Smooth muscle cell (in vitro differentiated cells): Measurements from ENCODE around the gene PIR. TPM values are rescaled to one million over a fixed set of nuclear protein-coding genes. Genes with fewer than 3 reads are reported as not detected.

ENCODE experiments used
- DNase-seq: peaks from one replicate; lab custom pipeline; 2025; ENCODE audit not compliant: unreplicated experiment; lab: John Stamatoyannopoulos, UW
- H2AFZ ChIP-seq: fragments of 200-600 bp; sonication (generic); 2 replicates; pipeline ENCODE4 v1.6.0; 2016; ENCODE audit warnings: antibody characterized with exemption, low read depth, mild to moderate bottlenecking
- H3F3A ChIP-seq: fragments of 200-600 bp; sonication (generic); 2 replicates; pipeline ENCODE4 v1.6.0; 2017; ENCODE audit warnings: antibody characterized with exemption, low read depth
- H3K27ac ChIP-seq: fragments of 200-600 bp; sonication (generic); 2 replicates; pipeline ENCODE4 v1.5.1; 2016; ENCODE audit warnings: low read depth, mild to moderate bottlenecking
- H3K27me3 ChIP-seq: fragments of 200-600 bp; sonication (generic); 2 replicates; pipeline ENCODE4 v1.6.1; 2016; ENCODE audit warnings: low read depth, mild to moderate bottlenecking
- H3K36me3 ChIP-seq: fragments of 200-600 bp; sonication (generic); 2 replicates; pipeline ENCODE4 v1.5.1; 2016; ENCODE audit warnings: low read depth
- H3K4me1 ChIP-seq: fragments of 200-600 bp; sonication (generic); 2 replicates; pipeline ENCODE4 v1.5.1; 2016; ENCODE audit warnings: low read depth
- H3K4me2 ChIP-seq: fragments of 200-600 bp; sonication (generic); 2 replicates; pipeline ENCODE4 v1.6.0; 2016; ENCODE audit warnings: mild to moderate bottlenecking
- H3K4me3 ChIP-seq: fragments of 200-600 bp; sonication (generic); 2 replicates; pipeline ENCODE4 v1.5.1; 2016; ENCODE audit warnings: mild to moderate bottlenecking
- H3K79me2 ChIP-seq: fragments of 200-600 bp; sonication (generic); 2 replicates; pipeline ENCODE4 v1.6.0; 2016; ENCODE audit warnings: low read depth, mild to moderate bottlenecking
- H3K9ac ChIP-seq: fragments of 200-600 bp; sonication (generic); 2 replicates; pipeline ENCODE4 v1.6.0; 2016; ENCODE audit warnings: low read depth
- H3K9me3 ChIP-seq: fragments of 200-600 bp; sonication (generic); replicated peaks from 2 replicates; pipeline ENCODE4 v1.5.1; 2016; ENCODE audit warnings: low read depth
- H4K20me1 ChIP-seq: fragments of 200-600 bp; sonication (generic); 2 replicates; pipeline ENCODE4 v1.6.0; 2016; ENCODE audit warnings: low read depth
- WGBS: methylation state at CpG from one replicate; pipeline ENCODE4 v1.1.7; 2016; ENCODE audit warnings: low lambda C conversion rate; 5-methylcytosine and 5-hydroxymethylcytosine counted together
- polyA plus RNA-seq: library from polyadenylated mRNA; unstranded; fragments of >200 nt; fragmentation: Nextera tagmentation; extraction: Ambion mirVana; gene quantifications from 2 replicates; pipeline ENCODE4 v1.2.1, GENCODE V29; 2016
- total RNA-seq: library from RNA; depleted of rRNA; stranded (reverse); fragments of >200 nt; gene quantifications from 2 replicates; pipeline ENCODE4 v1.2.3, GENCODE V29; 2014
- TF ChIP-seq, protein P1 (sequence below): fragments of 200-600 bp; sonication (generic); IDR thresholded peaks from 2 replicates; pipeline ENCODE4 v1.5.1; 2017; ENCODE audit warnings: borderline replicate concordance, mild to moderate bottlenecking, antibody characterized with exemption; ENCODE audit not compliant: insufficient read depth, poor library complexity, severe bottlenecking

Gene PIR
- total and polyA plus RNA-seq, 2 experiments from 2014 or later = 9.3 to 14.3 TPM

DNA sequence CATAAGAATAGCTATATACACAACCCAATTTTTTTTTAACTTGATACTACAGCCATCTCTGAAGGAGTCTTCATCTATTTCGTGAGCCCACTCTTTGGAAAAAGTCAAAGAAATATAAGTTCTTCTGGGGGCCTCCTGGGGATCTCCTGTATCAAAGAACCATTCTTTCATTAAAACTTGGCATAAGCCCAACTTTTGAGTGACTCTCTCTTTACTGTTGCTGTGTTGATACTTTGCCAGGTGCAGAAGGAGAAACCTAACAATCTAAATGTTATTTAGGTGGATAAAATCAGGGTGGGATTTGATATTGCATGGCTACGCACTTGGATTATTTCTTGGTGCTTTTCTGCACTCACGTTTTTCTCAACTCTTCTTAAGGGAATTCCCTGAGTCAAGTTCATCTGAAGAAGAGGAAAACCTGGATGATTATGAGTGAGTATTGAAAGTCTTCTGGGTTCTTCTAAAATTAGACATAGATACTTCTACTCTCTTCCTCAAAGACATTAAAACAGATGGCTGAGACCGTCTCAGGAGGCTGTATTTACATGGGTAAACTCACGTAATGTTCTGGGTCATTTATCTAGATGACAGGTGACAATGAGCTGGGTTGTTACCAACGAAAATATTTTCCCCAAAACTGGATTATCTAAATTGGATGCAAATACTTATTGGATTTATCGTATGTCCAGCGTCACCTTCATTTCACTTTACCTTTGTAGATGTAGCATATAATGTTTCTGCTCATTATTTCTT, 32.7 kb upstream of the PIR start:
- Histone ChIP-seq H3K9ac (no peak overlapping the region), H3K27ac (no peak overlapping the region), H3K4me3 (no peak overlapping the region), H3K79me2 (no peaks in the 10 kb centered on the region), H3K4me1 (peaks cover 3% of the 10 kb centered on the region), H2AFZ (no peak overlapping the region), H3K27me3 (no peaks in the 10 kb centered on the region), H3K4me2 (no peak overlapping the region), H3F3A (no peaks in the 10 kb centered on the region), H4K20me1 (no peaks in the 10 kb centered on the region), H3K9me3 (no peaks in the 10 kb centered on the region), H3K36me3 (no peaks in the 10 kb centered on the region)
- WGBS = 85% methylated on average over 8 of the region's 8 CpGs
- TF ChIP-seq, protein P1, sequence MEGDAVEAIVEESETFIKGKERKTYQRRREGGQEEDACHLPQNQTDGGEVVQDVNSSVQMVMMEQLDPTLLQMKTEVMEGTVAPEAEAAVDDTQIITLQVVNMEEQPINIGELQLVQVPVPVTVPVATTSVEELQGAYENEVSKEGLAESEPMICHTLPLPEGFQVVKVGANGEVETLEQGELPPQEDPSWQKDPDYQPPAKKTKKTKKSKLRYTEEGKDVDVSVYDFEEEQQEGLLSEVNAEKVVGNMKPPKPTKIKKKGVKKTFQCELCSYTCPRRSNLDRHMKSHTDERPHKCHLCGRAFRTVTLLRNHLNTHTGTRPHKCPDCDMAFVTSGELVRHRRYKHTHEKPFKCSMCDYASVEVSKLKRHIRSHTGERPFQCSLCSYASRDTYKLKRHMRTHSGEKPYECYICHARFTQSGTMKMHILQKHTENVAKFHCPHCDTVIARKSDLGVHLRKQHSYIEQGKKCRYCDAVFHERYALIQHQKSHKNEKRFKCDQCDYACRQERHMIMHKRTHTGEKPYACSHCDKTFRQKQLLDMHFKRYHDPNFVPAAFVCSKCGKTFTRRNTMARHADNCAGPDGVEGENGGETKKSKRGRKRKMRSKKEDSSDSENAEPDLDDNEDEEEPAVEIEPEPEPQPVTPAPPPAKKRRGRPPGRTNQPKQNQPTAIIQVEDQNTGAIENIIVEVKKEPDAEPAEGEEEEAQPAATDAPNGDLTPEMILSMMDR = no peak
- DNase-seq = no peak

DNA sequence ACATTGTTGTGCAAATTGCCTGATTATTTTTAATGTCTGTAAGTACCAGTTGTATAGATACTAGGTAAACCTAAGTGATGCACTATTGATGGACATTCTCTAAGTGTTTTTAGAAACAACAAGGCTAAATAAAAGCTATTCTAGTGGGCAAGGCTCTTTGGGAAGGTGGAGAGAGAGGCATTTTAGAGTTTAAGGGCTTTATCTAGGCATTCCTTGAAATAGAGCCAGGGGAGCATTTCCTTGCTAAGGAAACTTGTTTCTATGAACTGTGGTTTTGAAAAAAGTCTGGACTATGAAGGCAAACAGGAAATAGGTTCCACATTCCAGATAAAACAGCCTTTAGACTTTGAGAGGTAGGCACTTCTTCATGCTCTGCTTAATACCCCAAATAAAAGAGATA, 31.3 kb upstream of the PIR start:
- no peak for DNase-seq
- no peak overlapping the region for H2AFZ ChIP-seq
- H3K4me1 ChIP-seq = peaks cover 3% of the 10 kb centered on the region

DNA sequence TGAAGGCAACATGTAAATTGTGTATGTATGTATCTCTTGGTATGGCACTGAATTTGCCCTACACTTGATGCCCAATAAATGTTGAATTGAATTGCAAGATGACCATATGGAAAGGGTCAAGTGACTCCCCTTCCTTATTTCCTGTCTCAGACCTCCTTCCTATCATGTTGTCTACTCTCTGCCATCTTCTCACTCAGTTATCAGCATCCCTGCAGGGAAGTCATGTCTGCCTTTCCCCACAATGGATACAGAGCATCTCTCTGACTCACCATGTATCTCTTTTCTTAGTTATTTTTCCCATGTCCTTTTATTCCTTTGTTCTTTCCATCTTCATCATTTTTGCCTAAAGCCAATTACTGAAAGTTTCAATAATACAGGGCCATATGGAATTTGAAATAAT, 30.0 kb upstream of the PIR start:
- peaks cover 3% of the 10 kb centered on the region for H3K4me1 ChIP-seq
- H3K4me2 ChIP-seq = no peak overlapping the region
- TF ChIP-seq, protein P1 = no peak
- H3F3A ChIP-seq = no peaks in the 10 kb centered on the region
- no peak overlapping the region for H3K4me3 ChIP-seq
- H3K79me2 ChIP-seq = no peaks in the 10 kb centered on the region
- no peak overlapping the region for H3K27ac ChIP-seq
- H3K9ac ChIP-seq = no peak overlapping the region
- H2AFZ ChIP-seq = no peak overlapping the region
- H4K20me1 ChIP-seq = no peaks in the 10 kb centered on the region
- H3K36me3 ChIP-seq = no peaks in the 10 kb centered on the region
- no peaks in the 10 kb centered on the region for H3K9me3 ChIP-seq
- H3K27me3 ChIP-seq = no peaks in the 10 kb centered on the region
- DNase-seq = no peak

More for the DNA sequence above, 31.3 kb upstream of the PIR start:
- Histone ChIP-seq H3K4me3 (no peak overlapping the region), H3K27me3 (no peaks in the 10 kb centered on the region), H3K27ac (no peak overlapping the region), H4K20me1 (no peaks in the 10 kb centered on the region), H3K79me2 (no peaks in the 10 kb centered on the region), H3K9ac (no peak overlapping the region), H3K4me2 (peak overlapping the region; percentile 1), H3F3A (no peaks in the 10 kb centered on the region), H3K9me3 (no peaks in the 10 kb centered on the region), H3K36me3 (no peaks in the 10 kb centered on the region)
- TF ChIP-seq, protein P1 = no peak

DNA sequence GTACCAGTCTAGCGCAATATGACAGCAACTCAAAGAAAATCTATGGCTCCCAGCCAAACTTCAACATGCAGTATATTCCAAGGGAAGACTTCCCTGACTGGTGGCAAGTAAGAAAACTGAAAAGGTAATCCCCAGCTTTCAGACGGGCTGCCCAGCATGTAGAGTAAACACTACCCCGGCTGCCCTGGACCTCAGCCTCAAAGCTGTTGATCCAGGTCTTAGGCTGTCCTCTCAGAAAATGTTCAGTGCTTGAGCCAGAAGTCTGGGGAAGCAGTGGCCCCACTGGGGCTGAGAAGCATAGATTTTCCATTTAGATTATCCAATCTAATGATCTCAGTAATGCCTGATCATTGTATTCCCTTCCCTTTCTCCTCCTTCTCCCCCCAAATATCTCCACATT, 29.3 kb upstream of the PIR start:
- Histone ChIP-seq H3K36me3 (no peaks in the 10 kb centered on the region), H2AFZ (no peak overlapping the region), H3F3A (no peaks in the 10 kb centered on the region), H3K27me3 (no peaks in the 10 kb centered on the region), H3K4me2 (no peak overlapping the region), H3K9ac (no peak overlapping the region), H3K4me3 (no peak overlapping the region), H4K20me1 (no peaks in the 10 kb centered on the region), H3K4me1 (peaks cover 3% of the 10 kb centered on the region), H3K27ac (no peak overlapping the region), H3K9me3 (no peaks in the 10 kb centered on the region), H3K79me2 (no peaks in the 10 kb centered on the region)
- 75% methylated on average over 3 of the region's 3 CpGs for WGBS
- DNase-seq = no peak
- TF ChIP-seq, protein P1 = no peak
